ENCODE data around the gene MYO19.

DNA sequence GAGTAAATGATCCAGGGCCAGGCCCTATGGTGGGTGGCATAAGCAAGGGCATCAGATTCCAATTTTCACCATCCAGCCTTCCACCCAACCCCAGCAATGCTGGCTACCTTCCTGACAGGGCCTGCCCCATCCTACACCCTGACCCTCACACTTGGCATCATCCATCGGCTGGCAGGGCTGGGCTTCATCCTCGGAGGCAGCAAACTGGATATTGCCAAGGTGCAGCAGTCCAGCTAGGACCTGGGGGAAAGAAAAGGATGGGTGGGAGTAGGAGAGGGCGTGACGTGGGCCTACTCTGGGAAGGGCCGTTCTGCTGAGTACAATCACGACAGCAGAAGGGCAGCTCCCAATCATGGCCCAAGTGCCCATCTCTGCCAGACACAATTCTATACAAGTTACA is 23.5 kb downstream of the MYO19 start:
- TF ChIP-seq CTCF (IDR thresholded peaks at IDR 0.05) (no peak), POLR2A (IDR thresholded peaks at IDR 0.05) (no peak)

Measured in adrenal gland (tissue), 5 donors.